Esophagus muscularis mucosa (tissue), 4 donors: Measurements from ENCODE around the gene RNF135.

Experiments used
- CTCF ChIP-seq, 3 experiments: fragments of 200-600 bp in 2 of 3; fragments of 450-650 bp in 1 of 3; sonication (generic) in 2 of 3; IDR thresholded peaks; one replicate each; pipeline ENCODE4 v1.5.1; 2017 to 2019; ENCODE audit warnings: antibody characterized with exemption in 3 of 3, mild to moderate bottlenecking in 2 of 3, moderate library complexity in 1 of 3
- EP300 ChIP-seq: sonication (generic); formaldehyde crosslinking; IDR thresholded peaks from one replicate; pipeline ENCODE4 v1.6.1; 2017; ENCODE audit warnings: antibody characterized with exemption
- POLR2A ChIP-seq: fragments of 450-650 bp; IDR thresholded peaks from one replicate; pipeline ENCODE4 v1.6.1; 2017; ENCODE audit warnings: antibody characterized with exemption, moderate library complexity, mild to moderate bottlenecking, low read depth
- POLR2AphosphoS5 ChIP-seq, 2 donors: sonication (generic); formaldehyde crosslinking; IDR thresholded peaks; one replicate each; pipeline ENCODE4 v1.6.1; 2017; ENCODE audit warnings: antibody characterized with exemption in 2 of 2

- TF ChIP-seq CTCF (IDR thresholded peaks at IDR 0.05) (no peak), POLR2AphosphoS5 (IDR thresholded peaks at IDR 0.05) (no peak), POLR2A (no peak), EP300 (no peak)
Measured at GRCh38 chr17:30981531-30982519, 11.0 kb downstream of the RNF135 start.
